ENCODE data around the gene ENTPD7. TPM values are rescaled to one million over a fixed set of nuclear protein-coding genes. Genes with fewer than 3 reads are reported as not detected.

Gene ENTPD7
- total RNA-seq, 1 experiment from 2014 or later = 19.4 TPM

- no peak for DNase-seq (ENCODE audit: low read depth, low spot score)
- in situ Hi-C loops (cut with HindIII; ENCODE audit: low pct_unique_long_range_greater_than_20kb, low sequenced_read_pairs) = no loop called here
Measured at GRCh38 chr10:99674762-99675161, 15.5 kb downstream of the ENTPD7 start.

DNA sequence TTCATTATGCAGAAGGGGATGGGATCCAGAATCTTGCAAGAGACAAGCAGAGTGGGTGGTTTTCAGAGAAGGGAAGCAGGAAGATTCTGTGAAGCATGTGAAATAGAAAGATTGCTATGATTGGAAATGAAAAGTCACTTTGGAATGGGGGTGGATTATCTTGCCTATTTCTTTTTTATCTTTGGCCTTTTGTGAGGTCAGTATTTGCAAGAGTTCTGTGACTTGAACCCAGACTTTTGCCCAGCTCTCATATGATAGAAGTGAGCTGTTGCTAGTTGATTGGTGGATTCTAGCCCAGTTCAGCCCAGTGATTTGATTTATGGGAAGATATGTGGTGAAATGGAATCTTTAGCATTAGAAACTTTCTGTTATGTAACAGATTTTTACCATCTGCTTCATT lies 17.1 kb downstream of the ENTPD7 start:
- in situ Hi-C loops (cut with HindIII; ENCODE audit: low pct_unique_long_range_greater_than_20kb, low sequenced_read_pairs) = no loop called here

GRCh38 chr10:99676895-99677294 lies 17.6 kb downstream of the ENTPD7 start:
- in situ Hi-C loops (cut with HindIII; ENCODE audit: low pct_unique_long_range_greater_than_20kb, low sequenced_read_pairs) = no loop called here

More for the DNA sequence above, 17.1 kb downstream of the ENTPD7 start:
- no peak for DNase-seq (ENCODE audit: low read depth, low spot score)

GRCh38 chr10:99678921-99679320 lies 19.6 kb downstream of the ENTPD7 start:
- DNase-seq (ENCODE audit: low read depth, low spot score) = no peak
- in situ Hi-C loops (cut with HindIII; ENCODE audit: low pct_unique_long_range_greater_than_20kb, low sequenced_read_pairs) = no loop called here

More at GRCh38 chr10:99676895-99677294, 17.6 kb downstream of the ENTPD7 start:
- DNase-seq (ENCODE audit: low read depth, low spot score) = no peak

GRCh38 chr10:99681553-99681952 lies 22.2 kb downstream of the ENTPD7 start:
- in situ Hi-C loops (cut with HindIII; ENCODE audit: low pct_unique_long_range_greater_than_20kb, low sequenced_read_pairs) = no loop called here
- no peak for DNase-seq (ENCODE audit: low read depth, low spot score)

GRCh38 chr10:99682032-99682431 lies 22.7 kb downstream of the ENTPD7 start:
- in situ Hi-C loops (cut with HindIII; ENCODE audit: low pct_unique_long_range_greater_than_20kb, low sequenced_read_pairs) = no loop called here
- no peak for DNase-seq (ENCODE audit: low read depth, low spot score)

DNA sequence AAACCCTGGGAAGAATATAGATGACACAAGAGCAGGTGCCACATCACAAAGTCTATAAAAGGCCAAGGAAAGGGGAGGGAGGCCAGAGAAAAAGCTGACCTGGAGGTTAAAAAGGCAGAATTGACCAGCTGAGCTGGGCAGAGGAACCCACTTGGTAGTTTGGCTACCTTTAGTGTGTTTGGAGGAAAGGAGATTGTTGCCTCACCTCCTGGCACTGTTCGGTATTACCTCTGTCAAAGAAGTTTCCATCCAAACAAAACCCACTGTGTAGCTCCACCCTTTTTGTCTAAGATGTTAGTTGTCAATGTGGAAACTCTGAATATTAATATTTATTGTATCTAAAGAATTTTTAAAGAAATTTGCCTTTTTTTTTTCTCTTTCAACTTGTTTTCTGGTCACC lies 23.4 kb downstream of the ENTPD7 start:
- peak; percentile 41 for DNase-seq (ENCODE audit: low read depth, low spot score)
- in situ Hi-C loops (cut with HindIII; ENCODE audit: low pct_unique_long_range_greater_than_20kb, low sequenced_read_pairs) = no loop called here

GRCh38 chr10:99685597-99685967 lies 26.3 kb downstream of the ENTPD7 start:
- no peak for DNase-seq (ENCODE audit: low read depth, low spot score)
- in situ Hi-C loops (cut with HindIII; ENCODE audit: low pct_unique_long_range_greater_than_20kb, low sequenced_read_pairs) = no loop called here

- no peak for DNase-seq (ENCODE audit: low read depth, low spot score)
- in situ Hi-C loops (cut with HindIII; ENCODE audit: low pct_unique_long_range_greater_than_20kb, low sequenced_read_pairs) = no loop called here
Measured at GRCh38 chr10:99689461-99689860, 30.2 kb downstream of the ENTPD7 start.

DNA sequence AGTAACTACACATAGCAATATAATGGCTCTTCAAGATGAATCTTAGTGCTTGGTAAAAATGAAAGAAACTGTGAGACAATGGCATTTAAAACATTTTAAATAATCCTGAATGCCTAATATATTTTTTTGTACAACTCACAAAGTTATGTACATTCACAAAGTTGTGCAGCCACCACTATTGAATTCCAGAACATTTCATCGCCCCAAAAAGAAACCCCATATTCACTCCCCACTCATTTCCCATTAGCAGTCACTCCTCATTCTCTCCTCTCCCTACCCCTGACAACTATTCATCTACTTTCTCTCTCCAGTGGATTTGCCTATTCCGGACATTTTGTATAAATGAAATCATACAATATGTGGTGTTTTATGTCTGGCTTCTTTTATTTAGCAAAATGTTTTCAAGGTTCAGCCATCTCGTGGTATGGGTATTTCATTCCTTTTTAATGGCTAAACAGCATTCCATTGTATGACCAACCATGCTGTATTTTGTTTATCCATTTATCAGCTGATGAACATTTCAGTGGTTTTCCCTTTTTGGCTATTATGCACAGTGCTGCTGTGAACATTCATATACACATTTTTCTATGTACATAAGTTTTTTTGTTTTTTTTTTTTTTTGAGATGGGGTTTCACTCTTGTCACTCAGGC lies 34.7 kb downstream of the ENTPD7 start:
- DNase-seq (ENCODE audit: low read depth, low spot score) = no peak
- in situ Hi-C loops (cut with HindIII; ENCODE audit: low pct_unique_long_range_greater_than_20kb, low sequenced_read_pairs) = no loop called here

- in situ Hi-C loops (cut with HindIII; ENCODE audit: low pct_unique_long_range_greater_than_20kb, low sequenced_read_pairs) = no loop called here
- DNase-seq (ENCODE audit: low read depth, low spot score) = no peak
Measured at GRCh38 chr10:99695761-99696160, 36.5 kb downstream of the ENTPD7 start.

- in situ Hi-C loops (cut with HindIII; ENCODE audit: low pct_unique_long_range_greater_than_20kb, low sequenced_read_pairs) = no loop called here
- DNase-seq (ENCODE audit: low read depth, low spot score) = peak; percentile 50
Measured at GRCh38 chr10:99698504-99699080, 39.3 kb downstream of the ENTPD7 start.

- no peak for DNase-seq (ENCODE audit: low read depth, low spot score)
- in situ Hi-C loops (cut with HindIII; ENCODE audit: low pct_unique_long_range_greater_than_20kb, low sequenced_read_pairs) = no loop called here
Measured at GRCh38 chr10:99700649-99701048, 41.3 kb downstream of the ENTPD7 start.

DNA sequence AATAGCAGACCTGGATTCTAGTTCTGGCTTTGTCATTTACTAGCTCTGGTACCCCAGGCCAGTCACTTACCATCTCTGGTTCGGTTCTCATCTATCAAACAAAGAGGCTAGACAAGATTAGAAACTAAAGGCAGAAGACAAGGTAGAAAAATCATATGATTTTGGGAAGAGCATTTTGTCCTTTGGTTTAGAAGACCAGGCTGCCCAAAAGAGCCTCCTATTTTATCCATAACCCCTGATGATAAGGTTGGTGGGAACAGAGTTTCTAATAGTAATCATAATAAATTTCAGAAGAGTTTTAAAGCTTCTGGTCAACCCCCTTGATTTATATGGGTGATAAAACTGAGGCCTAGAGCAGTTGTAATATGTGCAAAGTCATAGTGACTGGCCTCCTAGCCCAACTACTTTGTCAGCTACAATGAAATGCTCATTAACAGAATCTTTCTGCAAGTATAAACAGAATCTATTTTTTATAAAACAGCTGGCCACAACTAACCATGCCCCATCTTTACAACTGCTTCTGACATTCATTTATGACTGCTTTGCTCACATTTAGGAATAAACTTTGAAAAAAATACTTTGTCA lies 49.2 kb downstream of the ENTPD7 start:
- in situ Hi-C loops (cut with HindIII; ENCODE audit: low pct_unique_long_range_greater_than_20kb, low sequenced_read_pairs) = no loop called here
- DNase-seq (ENCODE audit: low read depth, low spot score) = no peak

DNA sequence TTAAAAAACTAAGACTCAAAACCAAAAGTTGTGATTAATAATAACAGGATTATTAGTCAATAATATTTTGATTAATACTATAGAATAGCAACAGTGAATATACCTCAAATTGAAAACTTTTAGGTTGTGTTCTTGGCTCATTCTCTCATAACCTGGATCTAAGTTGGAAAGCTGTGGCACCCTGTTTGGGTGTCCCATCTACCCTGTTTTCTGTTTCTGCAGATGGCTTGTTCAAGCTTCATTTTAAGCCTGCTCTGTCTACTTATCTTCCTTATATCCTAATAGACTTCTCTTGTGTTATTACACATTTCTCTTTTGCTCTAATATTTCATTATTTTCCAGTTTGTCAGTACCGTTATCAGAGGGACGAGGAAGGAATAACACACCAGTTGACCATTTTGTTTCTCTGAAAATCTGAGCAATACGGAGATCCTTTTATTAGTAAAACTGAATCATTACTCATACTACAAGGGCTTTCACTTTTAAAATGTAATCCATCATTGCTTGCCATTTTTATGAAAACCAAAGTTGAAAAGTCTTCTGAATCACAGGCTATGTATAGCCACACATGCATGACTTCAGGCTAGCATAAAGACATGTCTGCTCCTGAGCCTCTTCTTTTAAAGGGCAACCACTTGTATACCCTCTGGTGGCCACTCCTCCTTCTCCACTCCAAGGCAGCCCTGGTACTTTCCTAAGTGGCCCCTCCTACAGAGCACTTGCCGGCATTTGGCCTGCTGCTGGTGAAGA lies 50.3 kb downstream of the ENTPD7 start:
- in situ Hi-C loops (cut with HindIII; ENCODE audit: low pct_unique_long_range_greater_than_20kb, low sequenced_read_pairs) = no loop called here
- DNase-seq (ENCODE audit: low read depth, low spot score) = peak; percentile 68

DNA sequence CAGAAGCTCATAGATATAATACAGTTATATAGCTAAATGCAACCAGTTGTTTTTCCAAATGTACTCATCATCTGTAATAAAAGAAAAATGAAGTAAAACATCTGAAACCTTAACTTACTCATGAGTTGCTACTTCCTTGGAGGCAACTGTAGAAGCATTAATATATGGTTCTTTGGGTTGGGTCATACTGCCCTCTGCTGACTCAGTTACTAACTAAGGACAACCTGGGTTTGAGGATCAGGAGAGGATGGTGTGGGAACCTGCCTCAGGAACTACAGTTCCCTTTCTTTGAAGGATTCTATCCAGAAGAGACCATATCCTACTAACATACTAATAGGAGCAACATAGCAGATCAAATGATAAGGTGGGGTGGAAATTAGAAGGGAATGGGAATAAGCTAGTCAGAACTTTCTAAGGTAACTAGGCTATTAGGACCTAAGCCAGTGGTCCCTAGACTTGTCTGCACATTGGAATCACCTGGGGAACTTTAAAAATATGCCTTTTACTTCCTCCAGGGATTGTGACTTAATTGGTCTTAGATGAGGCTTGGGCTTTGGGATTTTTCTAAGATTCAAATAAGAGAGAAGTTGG lies 51.9 kb downstream of the ENTPD7 start:
- in situ Hi-C loops (cut with HindIII; ENCODE audit: low pct_unique_long_range_greater_than_20kb, low sequenced_read_pairs) = no loop called here
- DNase-seq (ENCODE audit: low read depth, low spot score) = peak; percentile 70

GRCh38 chr10:99714446-99714845 lies 55.1 kb downstream of the ENTPD7 start:
- DNase-seq (ENCODE audit: low read depth, low spot score) = no peak
- in situ Hi-C loops (cut with HindIII; ENCODE audit: low pct_unique_long_range_greater_than_20kb, low sequenced_read_pairs) = no loop called here

DNA sequence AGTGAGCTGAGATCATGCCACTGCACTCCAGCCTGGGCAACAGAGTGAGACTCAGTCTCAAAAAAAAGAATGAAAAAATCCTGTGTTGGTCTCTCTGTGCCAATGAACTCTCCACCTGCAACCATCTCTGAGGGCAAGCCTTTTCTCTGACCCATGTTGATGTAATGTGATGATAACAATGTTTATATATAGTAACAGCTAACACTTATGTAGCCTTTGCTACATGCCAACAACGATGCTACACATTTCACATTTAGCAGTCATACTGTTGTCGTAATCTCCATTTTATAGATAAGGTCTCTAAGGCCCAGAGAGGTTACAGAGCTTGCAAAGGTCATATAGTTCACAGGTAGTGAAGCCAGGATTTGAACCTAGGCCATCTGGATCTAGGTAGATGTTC lies 61.1 kb downstream of the ENTPD7 start:
- no peak for DNase-seq (ENCODE audit: low read depth, low spot score)
- in situ Hi-C loops (cut with HindIII; ENCODE audit: low pct_unique_long_range_greater_than_20kb, low sequenced_read_pairs) = no loop called here
